Kidney (tissue), 14 donors: ENCODE data around the gene CHRNE. TPM values are rescaled to one million over a fixed set of nuclear protein-coding genes. Genes with fewer than 3 reads are reported as not detected.

Experiments used
- DNase-seq, 5 donors: peaks; one replicate each; pipeline ENCODE4 v3.0.0-alpha.2; 2013 to 2020
- FAIRE-seq: peaks from 2 replicates; lab custom pipeline; 2012; peaks lifted over from hg19 to GRCh38; lab: Jason Lieb, UNC
- H3K27ac ChIP-seq, 2 donors: one replicate each; pipeline ENCODE4 v1.7.0; 2013; ENCODE audit warnings: low read depth in 2 of 2, low read length in 2 of 2, inconsistent platforms in 1 of 2
- H3K27me3 ChIP-seq: one replicate; pipeline ENCODE4 v1.7.1; 2013; ENCODE audit warnings: low read length, inconsistent platforms; ENCODE audit not compliant: control insufficient read depth, insufficient read depth
- H3K36me3 ChIP-seq, 3 donors: one replicate each; pipeline versions ENCODE4 v1.7.0 to v1.7.1; 2013; ENCODE audit warnings: low read length in 3 of 3, control low read depth in 1 of 3, inconsistent platforms in 1 of 3; ENCODE audit not compliant: insufficient read depth in 3 of 3, control insufficient read depth in 2 of 3
- H3K4me1 ChIP-seq, 3 donors: one replicate each; pipeline versions ENCODE4 v1.7.0 to v1.7.1; 2013; ENCODE audit warnings: low read length in 3 of 3, inconsistent platforms in 1 of 3, low read depth in 1 of 3; ENCODE audit not compliant: control insufficient read depth in 2 of 3, insufficient read depth in 2 of 3
- H3K4me3 ChIP-seq, 3 donors: one replicate each; pipeline versions ENCODE4 v1.7.0 to v1.8.1; 2013; ENCODE audit warnings: low read length in 3 of 3, control low read depth in 1 of 3, inconsistent platforms in 1 of 3
- H3K9ac ChIP-seq, 3 donors: one replicate each; pipeline versions ENCODE4 v1.7.0 to v1.7.1; 2013; ENCODE audit warnings: low read length in 3 of 3, control low read depth in 1 of 3, inconsistent platforms in 1 of 3
- H3K9me3 ChIP-seq, 3 donors: one replicate each; pipeline versions ENCODE4 v1.7.0 to v1.7.1; 2013; ENCODE audit warnings: low read length in 3 of 3, control low read depth in 1 of 3, inconsistent platforms in 1 of 3; ENCODE audit not compliant: control insufficient read depth in 2 of 3, insufficient read depth in 1 of 3
- intact Hi-C: fragments of 100-400 bp; cut with DNase I; formaldehyde crosslinking; loops from one replicate; pipeline ENCODE4 v1.11.1; 2022
- polyA plus RNA-seq: library from polyadenylated mRNA; stranded (reverse); fragments of 350-450 nt; fragmentation: Illumina TruSeq; extraction: RNeasy Lipid Tissue Mini Kit (QIAGEN cat#74804); gene quantifications from one replicate; pipeline ENCODE4 v1.2.3, GENCODE V29; 2014; ENCODE audit warnings: low read depth, low replicate concordance; ENCODE audit not compliant: insufficient read depth
- total RNA-seq: library from RNA; stranded (reverse); fragmentation: NEBNext Ultra II Directional; extraction: Animal tissue kit (Norgen Biotek cat#: 25700); gene quantifications from one replicate; pipeline ENCODE4 v1.2.1, GENCODE V29; 2021
- TF ChIP-seq, protein P1 (sequence below): IDR thresholded peaks from 3 replicates; pipeline ENCODE4 v1.5.1; 2012; ENCODE audit warnings: mild to moderate bottlenecking, moderate library complexity, borderline replicate concordance; ENCODE audit not compliant: insufficient read depth; ENCODE audit errors: extremely low read depth
- donor health status: control.
- donor health status: control.
- donor health status: control.
- donor health status: control.
- donor health status: control.
- donor health status: DM: yes; HTN: yes; CAD: no.
- donor health status: Normal renal cell carcinoma (clear cell type).

CHRNE gene
- total and polyA plus RNA-seq, 2 donors from 2014 or later = 0.82 to 1.3 TPM

DNA sequence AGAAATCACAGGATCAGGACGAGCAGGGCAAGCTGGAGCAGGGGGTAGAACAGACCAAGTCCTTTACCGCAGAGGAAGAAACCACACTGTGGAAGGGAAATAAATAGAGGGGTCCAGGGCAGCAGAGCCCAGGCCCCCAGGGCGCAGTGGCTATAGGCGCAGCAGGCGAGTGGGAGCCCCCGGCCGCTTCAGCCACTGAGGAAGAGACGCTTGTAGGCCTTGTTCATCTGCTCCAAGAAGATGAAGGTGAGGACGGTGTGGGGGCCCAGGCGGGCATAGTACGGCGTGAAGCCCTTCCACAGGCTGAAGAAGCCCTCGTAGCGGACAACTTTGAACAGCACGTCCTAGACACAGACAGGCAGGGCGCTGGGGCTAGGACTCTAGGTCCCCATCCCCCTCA is 34.7 kb upstream of the CHRNE start:
- TF ChIP-seq, protein P1, sequence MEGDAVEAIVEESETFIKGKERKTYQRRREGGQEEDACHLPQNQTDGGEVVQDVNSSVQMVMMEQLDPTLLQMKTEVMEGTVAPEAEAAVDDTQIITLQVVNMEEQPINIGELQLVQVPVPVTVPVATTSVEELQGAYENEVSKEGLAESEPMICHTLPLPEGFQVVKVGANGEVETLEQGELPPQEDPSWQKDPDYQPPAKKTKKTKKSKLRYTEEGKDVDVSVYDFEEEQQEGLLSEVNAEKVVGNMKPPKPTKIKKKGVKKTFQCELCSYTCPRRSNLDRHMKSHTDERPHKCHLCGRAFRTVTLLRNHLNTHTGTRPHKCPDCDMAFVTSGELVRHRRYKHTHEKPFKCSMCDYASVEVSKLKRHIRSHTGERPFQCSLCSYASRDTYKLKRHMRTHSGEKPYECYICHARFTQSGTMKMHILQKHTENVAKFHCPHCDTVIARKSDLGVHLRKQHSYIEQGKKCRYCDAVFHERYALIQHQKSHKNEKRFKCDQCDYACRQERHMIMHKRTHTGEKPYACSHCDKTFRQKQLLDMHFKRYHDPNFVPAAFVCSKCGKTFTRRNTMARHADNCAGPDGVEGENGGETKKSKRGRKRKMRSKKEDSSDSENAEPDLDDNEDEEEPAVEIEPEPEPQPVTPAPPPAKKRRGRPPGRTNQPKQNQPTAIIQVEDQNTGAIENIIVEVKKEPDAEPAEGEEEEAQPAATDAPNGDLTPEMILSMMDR = no peak
- H3K9ac ChIP-seq = no peak overlapping the region
- no peak overlapping the region for H3K4me3 ChIP-seq
- peaks cover 5 to 30% (median 18%) of the 10 kb centered on the region in 3 donors for H3K4me1 ChIP-seq
- H3K27ac ChIP-seq = no peak overlapping the region
- no peaks in the 10 kb centered on the region for H3K27me3 ChIP-seq
- FAIRE-seq (no peak), DNase-seq (no peak)
- intact Hi-C loops = no loop called here
- H3K36me3 ChIP-seq = peaks cover 0 to 17% (median 6%) of the 10 kb centered on the region in 3 donors
- no peaks in the 10 kb centered on the region for H3K9me3 ChIP-seq

DNA sequence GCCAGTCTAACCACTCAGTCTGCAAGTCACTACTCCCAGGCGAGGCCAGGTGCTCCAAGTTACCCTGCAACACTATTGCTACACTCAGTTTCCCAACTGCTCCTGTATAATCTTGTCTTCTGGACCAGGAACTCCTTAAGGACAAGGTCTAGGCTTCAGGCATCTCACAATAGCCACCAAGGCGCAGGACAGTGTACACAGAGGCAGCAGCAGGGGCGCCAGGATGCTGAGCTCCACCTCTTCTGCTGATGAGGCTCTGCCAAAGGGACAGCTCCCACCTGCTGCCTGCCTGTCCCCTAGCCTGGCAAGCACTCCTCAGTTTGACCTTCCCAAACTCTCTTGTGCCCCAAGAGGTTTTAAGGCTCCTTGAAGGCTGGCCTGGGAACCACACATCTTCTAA is 33.5 kb upstream of the CHRNE start:
- FAIRE-seq = no peak
- no peaks in the 10 kb centered on the region for H3K9me3 ChIP-seq

DNA sequence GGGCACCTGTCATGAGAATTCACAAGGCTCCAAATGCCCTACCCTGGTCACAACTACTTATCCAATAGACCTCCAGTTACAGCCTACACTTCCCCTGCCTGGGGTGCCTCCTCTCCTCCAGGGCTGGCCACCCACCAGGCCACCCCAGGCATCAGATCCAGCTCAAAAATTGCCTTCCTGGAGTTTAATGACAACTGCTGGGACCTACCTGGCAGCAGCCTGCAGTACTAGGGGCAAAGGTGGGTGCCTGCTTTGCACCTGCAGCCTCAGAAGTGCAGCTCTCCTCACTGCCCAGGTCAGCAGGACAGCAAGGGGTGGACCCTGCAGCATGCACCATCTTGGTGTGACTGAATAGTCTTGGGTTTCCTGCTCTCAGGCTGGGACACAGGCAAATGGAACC is 32.8 kb upstream of the CHRNE start:
- TF ChIP-seq, protein P1 = no peak
- Histone ChIP-seq H3K4me3 (no peak overlapping the region), H3K9ac (no peak overlapping the region), H3K27ac (no peak overlapping the region), H3K27me3 (no peaks in the 10 kb centered on the region), H3K36me3 (peaks cover 0 to 14% (median 3%) of the 10 kb centered on the region in 3 donors), H3K4me1 (peaks cover 0 to 20% (median 12%) of the 10 kb centered on the region in 3 donors), H3K9me3 (no peaks in the 10 kb centered on the region)
- no peak for DNase-seq
- intact Hi-C loops = no loop called here
- no peak for FAIRE-seq

More for the DNA sequence above, 33.5 kb upstream of the CHRNE start:
- Histone ChIP-seq H3K9ac (no peak overlapping the region), H3K27me3 (no peaks in the 10 kb centered on the region), H3K27ac (no peak overlapping the region), H3K36me3 (peaks cover 0 to 14% (median 3%) of the 10 kb centered on the region in 3 donors), H3K4me3 (no peak overlapping the region), H3K4me1 (peaks cover 4 to 27% (median 18%) of the 10 kb centered on the region in 3 donors)
- intact Hi-C loops = no loop called here
- TF ChIP-seq, protein P1 = no peak
- DNase-seq = no peak
